ENCODE measurements around the gene TAOK3.
A peak's percentile ranks its signal among the peaks of the same experiment; 100 is the strongest.
"Not testable (repeated sequence)": the region's sequence is repeated elsewhere in the genome, so short reads cannot be mapped to it uniquely, and the experiment has no call there.

Gene TAOK3

GRCh38 chr12:118256352-118256751, 116.4 kb downstream of the TAOK3 start:
- no peak overlapping the region for H3K4me3 ChIP-seq (ENCODE audit: low read depth, low read length)
- TF ChIP-seq CTCF (IDR thresholded peaks at IDR 0.05; ENCODE audit: low read depth, low read length, missing control alignments): no peak
- no peak for DNase-seq (ENCODE audit: low read depth)

GRCh38 chr12:118249547-118249946, 123.2 kb downstream of the TAOK3 start:
- no peak for TF ChIP-seq CTCF (IDR thresholded peaks at IDR 0.05; ENCODE audit: low read depth, low read length, missing control alignments)
- H3K4me3 ChIP-seq (ENCODE audit: low read depth, low read length): no peak overlapping the region
- DNase-seq (ENCODE audit: low read depth): no peak

GRCh38 chr12:118245886-118246285, 126.8 kb downstream of the TAOK3 start:
- H3K4me3 ChIP-seq (ENCODE audit: low read depth, low read length); DNase-seq (ENCODE audit: low read depth): not testable (repeated sequence)

GRCh38 chr12:118238888-118239287, 133.8 kb downstream of the TAOK3 start:
- TF ChIP-seq CTCF (IDR thresholded peaks at IDR 0.05; ENCODE audit: low read depth, low read length, missing control alignments): no peak
- H3K4me3 ChIP-seq (ENCODE audit: low read depth, low read length): no peak overlapping the region
- DNase-seq (ENCODE audit: low read depth): peak; percentile 29

- no peak overlapping the region for H3K4me3 ChIP-seq (ENCODE audit: low read depth, low read length)
- no peak for DNase-seq (ENCODE audit: low read depth)
- no peak for TF ChIP-seq CTCF (IDR thresholded peaks at IDR 0.05; ENCODE audit: low read depth, low read length, missing control alignments)
Observed at GRCh38 chr12:118237908-118238307, 134.8 kb downstream of the TAOK3 start.

GRCh38 chr12:118237052-118237665, 135.5 kb downstream of the TAOK3 start:
- TF ChIP-seq CTCF (IDR thresholded peaks at IDR 0.05; ENCODE audit: low read depth, low read length, missing control alignments): no peak
- no peak overlapping the region for H3K4me3 ChIP-seq (ENCODE audit: low read depth, low read length)
- peak; percentile 53 for DNase-seq (ENCODE audit: low read depth)

- no peak overlapping the region for H3K4me3 ChIP-seq (ENCODE audit: low read depth, low read length)
- TF ChIP-seq CTCF (IDR thresholded peaks at IDR 0.05; ENCODE audit: low read depth, low read length, missing control alignments): no peak
- no peak for DNase-seq (ENCODE audit: low read depth)
Observed at GRCh38 chr12:118220702-118221101, 152.0 kb downstream of the TAOK3 start.
